NCI-H2081 (cell line): ENCODE results near the gene PDE4D.
"Not testable (repeated sequence)": the region's sequence is repeated elsewhere in the genome, so short reads cannot be mapped to it uniquely, and the experiment has no call there.

Source experiments
- DNase-seq, 2 experiments: peaks; one replicate each; lab custom pipeline; 2025; lab: John Stamatoyannopoulos, UW

Gene PDE4D

DNA sequence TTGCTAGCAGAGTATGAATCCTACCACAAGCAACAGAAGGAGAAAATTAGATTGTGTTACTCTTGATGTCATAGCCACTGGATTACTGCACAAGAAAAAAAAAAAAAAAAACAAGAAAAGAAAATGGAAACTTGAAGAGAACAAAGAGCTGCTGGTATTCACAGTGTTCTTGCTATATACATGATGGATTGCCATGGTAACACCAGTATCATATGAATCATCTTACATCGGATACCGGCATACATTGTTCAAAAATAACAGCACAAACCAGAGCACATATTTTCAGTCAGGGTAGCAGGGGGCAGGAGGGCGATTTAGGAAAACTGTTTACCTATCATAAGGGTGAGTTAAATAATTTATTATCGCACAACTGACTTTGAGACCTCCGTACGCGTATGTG, 472.9 kb downstream of the PDE4D start:
- DNase-seq, result no peak

DNA sequence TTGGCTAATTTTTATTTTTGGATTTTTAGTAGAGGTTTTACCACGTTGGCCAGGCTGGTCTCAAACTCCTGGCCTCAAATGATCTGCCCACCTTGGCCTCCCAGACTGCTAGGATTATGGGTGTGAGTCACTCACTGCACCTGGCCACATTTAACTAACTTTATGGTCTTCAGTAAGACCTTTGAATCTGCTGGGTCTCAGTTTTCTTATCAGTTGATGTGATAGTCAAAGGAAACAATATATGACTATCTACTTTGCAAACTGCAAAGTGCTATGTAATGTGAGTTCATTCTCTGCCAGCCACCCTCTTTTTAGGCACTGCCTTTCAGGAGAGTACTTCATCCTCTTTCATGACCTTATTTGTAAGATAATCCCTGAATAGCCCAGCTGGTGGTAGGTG, 474.7 kb downstream of the PDE4D start:
- no peak for DNase-seq

DNA sequence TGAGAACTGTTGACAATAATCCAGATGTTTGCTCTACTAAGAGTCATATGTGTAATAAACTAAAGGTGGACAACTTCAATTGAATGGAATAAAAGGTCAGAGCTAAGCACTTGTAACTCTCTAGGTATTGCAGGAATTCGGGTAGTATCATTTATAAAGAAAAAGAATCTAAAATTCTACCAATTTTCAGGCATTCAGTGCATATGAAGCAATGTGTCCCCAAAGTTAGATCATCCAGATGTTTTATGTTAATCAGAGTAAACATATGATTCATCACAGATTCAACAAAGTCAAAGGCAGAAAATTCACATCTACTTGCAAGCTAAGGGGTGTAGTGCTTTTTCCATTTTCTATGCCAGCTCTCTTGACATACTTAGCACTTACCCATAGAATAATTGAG, 477.1 kb downstream of the PDE4D start:
- DNase-seq, result no peak

DNA sequence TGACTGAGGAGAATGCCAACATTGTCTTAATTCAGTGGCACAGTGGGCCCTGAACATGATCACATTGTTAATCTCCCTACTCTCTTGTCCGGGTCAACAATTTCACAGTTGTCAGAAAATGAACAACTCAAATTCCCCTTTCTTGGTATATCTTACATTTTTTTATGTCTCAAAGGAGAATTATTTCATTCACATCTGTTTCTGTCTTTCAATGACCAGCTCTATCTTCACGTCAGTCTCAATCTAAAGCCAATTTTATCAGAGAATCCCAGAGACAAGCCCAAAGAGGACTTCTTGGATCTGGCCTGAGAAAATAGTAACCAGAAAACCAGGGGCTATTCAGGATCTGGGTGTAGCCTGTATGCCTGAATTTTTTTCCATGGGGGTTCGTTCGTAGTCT, 477.5 kb downstream of the PDE4D start:
- DNase-seq, result no peak

DNA sequence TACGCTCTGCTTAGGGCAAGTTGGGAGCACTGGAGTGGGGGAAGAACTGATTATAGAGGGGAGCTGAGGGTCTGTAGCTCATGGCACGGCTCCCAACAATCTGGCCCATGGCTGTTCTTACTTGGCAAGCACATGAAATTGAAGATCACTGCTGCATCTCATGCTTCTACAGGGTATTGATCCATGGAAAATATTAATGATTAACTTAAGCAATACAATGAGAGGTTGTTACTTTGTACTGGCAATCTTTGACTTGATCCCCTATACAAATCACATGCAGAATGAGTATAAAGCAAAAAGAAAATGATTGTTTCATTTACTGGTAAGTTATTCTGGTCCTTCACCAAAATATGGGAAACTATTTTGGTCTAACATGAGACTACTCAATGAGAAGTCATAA, 481.1 kb downstream of the PDE4D start:
- DNase-seq, result no peak

DNA sequence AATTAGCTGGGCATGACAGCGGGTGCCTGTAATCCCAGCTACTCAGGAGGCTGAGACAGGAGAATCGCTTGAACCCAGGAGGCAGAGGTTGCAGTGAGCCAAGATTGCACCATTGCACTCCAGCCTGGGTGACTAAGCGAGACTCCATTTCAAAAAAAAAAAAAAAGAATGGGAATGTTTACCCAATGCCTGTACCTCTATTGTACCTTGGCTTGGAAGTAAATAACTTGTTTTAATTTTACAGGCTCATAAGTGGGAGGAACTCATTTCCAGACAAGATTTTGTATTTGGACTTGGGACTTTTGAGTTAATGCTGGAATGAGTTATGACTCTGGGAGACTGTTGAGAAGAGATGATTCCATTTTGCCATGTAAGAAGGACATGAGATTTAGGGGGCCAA, 484.5 kb downstream of the PDE4D start:
- not testable (repeated sequence) for DNase-seq

DNA sequence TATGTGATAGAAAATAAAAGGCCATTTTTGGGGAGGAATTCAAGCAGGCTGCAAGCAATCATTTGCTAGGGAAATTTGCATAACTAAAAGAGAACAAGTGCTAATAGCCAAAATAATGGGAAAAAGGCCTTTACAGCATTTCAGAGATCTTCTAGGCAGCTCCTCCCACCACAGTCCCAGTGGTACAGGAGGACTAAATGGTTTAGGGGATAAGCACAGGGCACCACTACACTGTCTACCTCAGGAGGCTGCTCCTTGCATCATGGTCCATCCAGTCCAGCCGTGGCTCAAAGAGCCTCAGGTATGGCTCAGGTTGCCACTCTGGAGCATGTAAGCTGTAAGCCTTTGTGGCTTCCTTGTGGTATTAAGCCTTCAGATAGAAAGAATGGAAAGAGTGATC, 485.6 kb downstream of the PDE4D start:
- no peak for DNase-seq

DNA sequence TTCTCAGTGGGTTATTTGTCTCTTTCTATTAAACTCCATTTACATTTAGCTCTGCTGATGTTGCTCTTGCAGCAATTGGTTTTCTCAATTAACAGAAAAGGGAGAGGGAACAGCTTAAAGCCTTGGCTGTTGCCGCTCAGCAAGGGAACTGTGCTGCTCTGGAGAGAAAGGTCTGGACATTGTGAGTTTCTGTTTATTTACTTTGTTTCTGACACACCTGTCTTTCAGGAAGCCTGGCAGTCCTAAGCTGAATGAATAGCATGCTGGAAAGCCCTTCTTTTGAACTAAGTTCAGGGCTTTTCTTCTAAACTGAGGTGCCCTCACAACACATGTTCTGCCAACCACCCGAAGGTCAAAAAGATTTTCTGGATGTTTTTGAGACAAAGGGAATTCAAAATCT, 491.9 kb downstream of the PDE4D start:
- DNase-seq, result peak in 1 of 2 experiments; percentile 22

DNA sequence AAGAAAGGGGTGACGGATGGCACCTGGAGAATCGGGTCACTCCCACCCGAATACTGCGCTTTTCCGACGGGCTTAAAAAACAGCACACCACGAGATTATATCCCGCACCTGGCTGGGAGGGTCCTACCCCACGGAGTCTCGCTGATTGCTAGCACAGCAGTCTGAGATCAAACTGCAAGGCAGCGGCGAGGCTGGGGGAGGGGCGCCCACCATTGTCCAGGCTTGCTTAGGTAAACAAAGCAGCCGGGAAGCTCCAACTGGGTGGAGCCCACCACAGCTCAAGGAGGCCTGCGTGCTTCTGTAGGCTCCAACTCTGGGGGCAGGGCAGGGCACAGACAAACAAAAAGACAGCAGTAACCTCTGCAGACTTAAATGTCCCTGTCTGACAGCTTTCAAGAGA, 498.6 kb downstream of the PDE4D start:
- not testable (repeated sequence) for DNase-seq

DNA sequence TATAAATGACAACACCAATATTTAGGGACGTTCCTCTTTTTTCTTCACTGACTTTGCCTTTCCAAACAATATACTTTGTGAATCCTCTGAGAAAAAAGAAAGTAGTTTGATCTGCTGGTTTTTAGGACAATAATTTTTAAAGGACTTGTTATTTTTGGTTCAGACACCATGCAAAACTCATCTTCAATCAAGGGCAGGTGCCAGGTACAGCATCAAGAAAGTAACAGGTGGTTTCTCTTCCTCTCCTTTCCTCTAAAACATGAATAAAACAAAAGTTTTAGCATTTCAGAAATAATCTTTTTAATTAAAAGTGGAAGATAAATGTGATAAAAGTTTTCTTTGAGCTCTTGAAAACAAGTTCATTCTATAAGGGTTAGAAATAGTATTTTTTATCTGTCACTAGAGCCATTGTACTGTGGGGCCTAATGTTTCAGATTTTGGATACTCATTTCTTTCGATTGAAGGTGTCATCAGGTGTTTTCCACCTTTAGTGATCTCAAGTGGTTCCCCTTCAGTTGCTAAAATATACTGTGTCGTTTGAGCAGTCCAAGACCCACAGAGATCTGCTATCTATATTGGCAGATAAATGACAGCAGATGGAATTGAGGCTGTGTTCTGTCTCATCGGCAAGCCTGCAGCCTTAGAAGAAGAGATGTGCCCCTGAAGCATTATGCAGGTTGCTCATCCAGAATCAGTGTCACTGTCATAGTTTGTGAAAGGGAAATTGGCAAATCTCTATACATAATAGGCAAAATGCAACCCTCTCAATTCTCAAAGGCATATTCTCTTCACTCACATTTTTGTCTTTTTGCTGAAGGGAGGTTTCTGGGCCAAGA, 499.7 kb downstream of the PDE4D start:
- no peak for DNase-seq

DNA sequence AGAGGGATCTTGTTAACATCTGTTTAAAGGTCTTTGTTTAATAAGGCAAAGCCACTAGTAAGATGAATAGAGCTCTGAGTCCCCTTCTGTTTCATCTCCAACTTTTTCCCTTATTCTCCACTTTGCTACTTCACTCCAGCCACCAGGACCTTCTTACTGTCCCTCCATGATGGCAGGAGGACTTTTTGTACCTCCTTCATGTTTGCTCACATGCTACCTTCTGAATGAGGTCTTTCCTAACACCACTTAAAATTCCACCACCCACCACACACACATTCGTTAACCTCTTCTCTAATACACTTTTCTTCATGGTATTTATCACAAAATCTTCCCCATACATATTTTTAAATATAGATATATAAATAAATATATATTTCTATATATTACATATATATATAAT, 501.9 kb downstream of the PDE4D start:
- DNase-seq, result no peak

DNA sequence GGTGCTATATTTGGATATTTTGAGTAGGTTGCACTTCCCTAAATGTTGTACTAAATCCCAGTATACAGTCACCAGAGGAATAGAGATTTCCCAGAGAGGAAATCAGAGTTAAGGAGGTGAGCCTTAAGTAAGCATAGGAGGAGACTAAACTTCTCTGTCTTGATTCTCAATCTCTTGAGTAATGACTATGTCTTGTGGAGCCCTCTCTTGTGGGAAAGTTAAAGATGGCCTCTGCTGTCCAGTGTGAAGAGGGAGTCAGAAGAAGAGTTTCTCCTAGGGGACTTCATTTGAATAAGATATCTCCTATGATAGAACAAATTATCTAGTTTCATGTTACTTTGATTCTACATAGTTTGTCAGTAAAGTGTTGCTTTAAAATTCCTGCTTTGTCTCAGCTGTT, 502.5 kb downstream of the PDE4D start:
- no peak for DNase-seq

DNA sequence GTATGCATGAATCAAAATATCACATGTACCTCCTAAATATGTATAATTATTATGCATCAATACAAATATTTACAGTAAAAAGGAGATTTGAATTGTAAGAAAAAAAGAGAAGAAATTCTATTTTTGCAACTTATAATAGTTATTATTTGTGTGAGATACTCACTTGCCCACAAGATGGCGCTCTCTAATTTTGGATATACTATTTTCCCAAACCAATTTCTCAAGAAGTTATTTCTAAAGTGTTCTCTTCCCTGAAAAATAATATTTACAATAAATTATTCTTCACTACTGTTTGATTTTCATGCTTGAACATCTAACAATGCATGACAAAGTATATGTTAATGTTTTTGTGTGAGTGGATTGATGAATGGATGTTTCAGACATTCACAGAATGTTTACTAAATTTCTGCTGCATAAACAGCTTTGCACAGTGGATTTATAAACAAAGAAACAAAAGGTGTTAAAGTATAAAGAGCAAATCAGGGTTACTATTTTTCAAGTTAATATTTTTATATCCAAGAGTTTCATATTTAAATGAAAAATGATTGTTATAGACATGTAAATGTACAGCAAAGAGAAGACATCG, 503.4 kb downstream of the PDE4D start:
- peak in 1 of 2 experiments; percentile 4 for DNase-seq

DNA sequence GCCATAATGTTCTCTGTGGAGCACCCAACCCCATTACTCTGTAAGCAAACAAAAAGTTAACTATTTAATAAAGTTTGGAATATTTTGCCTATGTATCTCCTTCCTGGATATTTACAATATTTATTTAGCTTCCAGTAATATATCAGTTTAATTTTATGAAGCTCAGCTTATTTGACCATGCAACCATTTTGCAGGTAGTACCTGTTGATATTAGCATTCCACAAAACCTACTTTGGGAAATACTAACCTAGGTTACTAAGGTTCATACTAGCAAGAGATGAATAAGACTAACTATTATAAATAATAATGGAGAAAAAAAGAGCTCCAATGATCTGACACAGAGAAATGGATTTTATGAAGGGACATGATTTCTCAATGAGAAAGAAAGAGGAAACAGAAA, 506.4 kb downstream of the PDE4D start:
- no peak for DNase-seq

DNA sequence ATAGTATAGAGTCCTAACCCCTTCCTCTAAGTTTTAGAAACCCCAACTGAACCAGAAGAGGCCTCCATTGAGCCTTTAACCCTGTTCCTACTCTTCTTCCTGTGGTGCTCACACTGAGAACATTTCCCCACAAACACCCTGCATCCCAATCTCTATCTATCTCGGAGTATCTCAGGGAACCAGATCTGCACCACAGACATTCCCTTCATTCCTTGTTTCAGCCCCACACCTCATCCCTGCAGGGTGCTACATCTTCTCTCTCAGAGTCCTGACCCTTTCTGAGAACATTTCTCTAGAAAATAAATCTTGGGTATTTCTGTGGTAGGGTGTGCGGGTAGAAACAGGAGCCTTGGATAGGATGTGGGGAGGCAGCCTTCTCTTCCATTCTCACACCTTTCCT, 507.8 kb downstream of the PDE4D start:
- no peak for DNase-seq

DNA sequence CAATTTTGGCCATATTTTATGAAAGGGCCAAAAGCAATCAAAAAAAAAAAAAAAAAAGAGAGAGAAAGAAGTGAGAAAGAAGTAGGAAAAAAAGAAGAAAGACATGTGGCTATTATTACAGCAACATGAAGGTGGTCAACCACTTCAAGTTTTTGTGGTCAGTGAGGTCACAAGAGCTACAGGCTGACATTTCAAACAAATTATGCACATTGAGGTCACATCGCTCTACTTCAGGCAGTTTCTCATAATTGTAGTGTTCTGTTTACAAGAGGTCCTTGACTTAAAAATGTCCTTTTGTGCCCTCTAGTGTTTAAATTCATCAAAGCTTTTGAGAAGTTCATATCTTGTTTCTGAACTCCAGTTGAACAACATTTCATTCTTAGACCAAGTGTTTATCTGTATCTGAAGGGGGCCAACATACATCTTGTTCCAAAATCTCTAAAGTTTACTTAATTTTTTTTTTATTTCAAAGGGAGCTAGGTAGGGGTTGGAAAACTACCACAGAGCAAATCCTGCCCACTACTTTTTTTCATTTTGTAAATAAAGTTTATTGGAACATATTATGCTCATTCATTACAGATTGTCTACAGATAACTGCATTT, 513.1 kb downstream of the PDE4D start:
- DNase-seq, result peak; percentile 3 to 42

DNA sequence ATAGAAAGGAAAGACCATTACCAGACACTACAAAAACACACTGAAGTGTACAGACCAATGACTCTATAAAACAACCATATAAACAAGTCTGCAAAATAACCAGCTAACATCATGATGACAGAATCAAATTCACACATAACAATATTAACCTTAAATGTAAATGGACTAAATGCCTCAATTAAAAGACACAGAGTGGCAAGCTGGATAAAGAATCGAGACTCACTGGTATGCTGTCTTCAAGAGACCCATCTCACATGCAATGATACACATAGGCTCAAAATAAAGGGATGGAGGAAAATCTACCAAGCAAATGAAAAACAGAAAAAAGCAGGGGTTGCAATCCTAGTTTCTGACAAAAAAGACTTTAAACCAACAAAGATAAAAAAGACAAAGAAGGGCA, 519.5 kb downstream of the PDE4D start:
- not testable (repeated sequence) for DNase-seq

DNA sequence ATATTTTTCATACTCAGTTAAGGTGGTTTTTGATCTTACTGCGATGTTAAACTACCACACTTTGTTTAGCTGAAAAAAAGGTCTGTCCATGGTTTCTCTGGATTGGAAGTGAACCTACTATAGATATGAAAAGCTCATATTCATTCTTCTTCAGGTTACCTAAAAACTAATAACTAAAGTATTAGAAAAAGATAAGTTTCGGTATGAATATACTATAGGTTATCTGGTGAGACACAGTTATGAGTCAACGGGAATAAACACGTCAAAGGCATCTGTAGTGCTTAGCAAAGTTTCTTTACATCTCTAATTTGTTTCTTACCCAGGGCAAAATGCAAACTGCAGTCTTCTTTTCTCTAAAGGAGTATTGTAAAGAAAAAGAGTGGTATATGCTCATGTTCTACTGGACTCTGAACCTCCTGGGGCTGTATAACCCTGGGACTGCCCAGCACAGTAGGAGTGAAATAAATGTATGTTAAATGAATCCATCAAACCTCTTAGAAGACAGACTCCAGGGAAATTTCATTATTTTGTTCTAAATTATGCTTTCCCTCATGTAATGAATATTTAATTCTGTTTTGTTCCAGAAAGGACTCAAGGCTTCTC, 521.9 kb downstream of the PDE4D start:
- DNase-seq, result no peak

DNA sequence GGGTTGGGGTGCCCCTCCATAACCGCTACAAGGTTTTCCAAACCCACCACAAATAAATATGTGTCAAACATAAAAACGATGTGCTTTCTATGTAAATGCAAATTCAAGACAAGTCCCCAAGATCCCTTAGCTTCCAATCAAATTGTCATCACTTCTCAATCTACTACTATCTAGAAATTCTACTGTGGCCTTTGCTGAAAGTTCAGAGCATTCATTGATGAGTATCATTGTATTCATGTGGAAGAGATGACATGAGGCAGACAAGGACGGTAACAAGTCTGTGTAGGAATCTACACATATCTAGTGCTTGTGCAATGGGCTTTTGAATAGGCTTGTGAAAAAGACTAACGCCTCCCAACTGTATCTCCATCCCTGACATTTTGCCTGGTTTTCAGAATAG, 524.6 kb downstream of the PDE4D start:
- no peak for DNase-seq

DNA sequence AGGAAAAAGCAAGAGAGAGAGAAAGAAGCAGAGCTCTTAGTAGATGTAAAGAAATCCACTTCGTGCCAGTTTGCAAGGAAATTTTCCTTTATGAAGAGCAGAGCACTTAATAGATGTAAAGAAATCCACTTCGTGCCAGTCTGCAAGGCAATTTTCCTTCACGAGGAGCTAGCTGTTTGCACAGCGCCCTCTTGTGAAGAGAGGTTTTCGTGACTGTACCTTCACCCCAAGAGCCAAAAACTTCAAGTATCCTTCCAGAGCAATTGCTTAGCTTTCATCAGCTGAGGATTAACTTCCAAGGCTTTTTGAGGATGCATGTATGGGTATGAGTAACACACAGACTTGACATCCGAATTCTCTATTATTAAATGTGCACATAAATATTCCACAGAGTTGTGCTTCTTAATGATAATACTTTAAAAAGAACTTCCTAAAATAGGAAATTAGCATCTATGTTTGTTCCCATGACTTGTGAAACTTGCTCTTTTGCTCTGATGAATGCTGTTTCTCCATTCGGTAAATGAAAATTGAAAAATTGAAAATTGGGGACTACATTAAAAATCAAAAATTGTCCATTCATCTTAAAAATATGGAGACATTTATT, 525.6 kb downstream of the PDE4D start:
- peak; percentile 8 to 44 for DNase-seq

DNA sequence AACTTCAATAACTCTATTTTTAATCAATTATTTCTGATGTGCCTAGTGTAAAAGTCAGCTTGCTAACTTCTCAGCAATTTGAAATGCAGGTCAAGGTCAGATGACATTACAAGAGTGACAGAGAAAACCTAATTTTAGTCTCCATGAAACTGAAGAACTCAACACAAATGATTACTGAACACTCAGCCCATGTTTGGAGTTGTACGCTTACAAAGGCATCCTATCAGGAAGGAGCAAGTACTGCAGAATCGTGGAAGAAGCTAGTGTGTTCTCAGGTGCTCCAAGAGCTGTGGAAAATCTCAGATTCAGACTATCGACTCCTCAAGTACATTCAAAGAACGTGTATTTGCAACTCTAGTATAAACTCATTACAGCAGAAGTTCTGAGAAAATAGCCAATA, 526.7 kb downstream of the PDE4D start:
- no peak for DNase-seq

DNA sequence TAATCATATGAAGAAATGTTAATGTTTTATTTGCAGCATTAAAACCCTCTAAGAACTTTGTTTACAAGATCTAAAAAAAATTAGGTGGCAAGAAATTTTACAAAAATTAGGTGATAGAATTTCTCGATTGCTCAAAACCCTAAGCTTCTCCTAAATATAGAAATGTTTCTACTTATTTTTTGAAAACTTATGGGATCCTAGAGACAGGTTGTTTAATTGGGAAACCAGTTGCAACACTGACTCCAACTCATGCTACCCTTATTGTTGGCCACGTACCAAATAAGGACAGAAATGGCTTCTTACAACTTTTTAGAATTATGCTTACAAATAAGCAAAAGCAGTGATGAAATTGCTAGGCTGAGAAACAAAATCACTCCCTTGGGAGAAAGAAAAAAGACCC, 531.1 kb downstream of the PDE4D start:
- DNase-seq, result no peak

DNA sequence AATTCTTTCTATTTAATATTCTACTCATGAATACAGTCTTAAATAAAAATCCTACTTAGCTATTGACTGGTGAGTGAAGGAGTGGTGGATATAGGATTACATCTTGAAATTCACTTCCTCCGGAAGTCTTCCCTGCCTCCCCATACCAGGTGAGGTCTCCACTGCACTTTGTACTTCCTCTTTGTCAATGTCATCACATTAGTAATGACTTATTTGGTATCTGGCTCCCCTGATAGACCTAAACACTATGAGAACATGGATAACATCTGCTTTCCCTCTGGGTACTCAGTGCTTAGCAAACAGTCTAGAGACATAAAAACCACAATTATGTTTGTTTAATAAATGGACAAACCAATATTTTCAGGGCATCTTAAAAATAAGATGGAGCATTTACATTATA, 532.1 kb downstream of the PDE4D start:
- DNase-seq, result peak in 1 of 2 experiments; percentile 39
